Measurements from ENCODE around the gene FAM199X.

FAM199X gene

DNA sequence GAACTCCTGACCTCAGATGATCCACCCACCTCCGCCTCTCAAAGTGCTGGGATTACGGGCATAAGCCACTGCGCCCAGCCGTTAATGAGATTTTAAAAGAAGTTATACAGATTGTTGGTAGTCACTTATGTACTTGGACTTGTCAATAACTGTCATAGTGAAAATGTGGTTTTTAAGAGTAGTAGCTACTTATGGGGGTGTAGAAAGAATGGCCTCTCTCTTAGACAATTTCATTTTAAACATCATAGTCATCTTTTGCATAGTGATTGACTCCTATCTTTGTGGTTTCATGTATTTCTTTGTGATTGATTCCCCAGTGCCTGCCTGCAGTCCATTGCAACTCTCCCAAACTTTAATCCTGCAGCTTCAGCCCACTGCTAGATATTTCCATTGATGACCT is 17.4 kb downstream of the FAM199X start:
- no peak overlapping the region for H3K4me3 ChIP-seq (ENCODE audit: low read length)
- DNase-seq (ENCODE audit: low read depth), result no peak
- TF ChIP-seq, protein P1, sequence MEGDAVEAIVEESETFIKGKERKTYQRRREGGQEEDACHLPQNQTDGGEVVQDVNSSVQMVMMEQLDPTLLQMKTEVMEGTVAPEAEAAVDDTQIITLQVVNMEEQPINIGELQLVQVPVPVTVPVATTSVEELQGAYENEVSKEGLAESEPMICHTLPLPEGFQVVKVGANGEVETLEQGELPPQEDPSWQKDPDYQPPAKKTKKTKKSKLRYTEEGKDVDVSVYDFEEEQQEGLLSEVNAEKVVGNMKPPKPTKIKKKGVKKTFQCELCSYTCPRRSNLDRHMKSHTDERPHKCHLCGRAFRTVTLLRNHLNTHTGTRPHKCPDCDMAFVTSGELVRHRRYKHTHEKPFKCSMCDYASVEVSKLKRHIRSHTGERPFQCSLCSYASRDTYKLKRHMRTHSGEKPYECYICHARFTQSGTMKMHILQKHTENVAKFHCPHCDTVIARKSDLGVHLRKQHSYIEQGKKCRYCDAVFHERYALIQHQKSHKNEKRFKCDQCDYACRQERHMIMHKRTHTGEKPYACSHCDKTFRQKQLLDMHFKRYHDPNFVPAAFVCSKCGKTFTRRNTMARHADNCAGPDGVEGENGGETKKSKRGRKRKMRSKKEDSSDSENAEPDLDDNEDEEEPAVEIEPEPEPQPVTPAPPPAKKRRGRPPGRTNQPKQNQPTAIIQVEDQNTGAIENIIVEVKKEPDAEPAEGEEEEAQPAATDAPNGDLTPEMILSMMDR (conservative IDR thresholded peaks at IDR 0.05; ENCODE audit: low read depth, low read length), result no peak

DNA sequence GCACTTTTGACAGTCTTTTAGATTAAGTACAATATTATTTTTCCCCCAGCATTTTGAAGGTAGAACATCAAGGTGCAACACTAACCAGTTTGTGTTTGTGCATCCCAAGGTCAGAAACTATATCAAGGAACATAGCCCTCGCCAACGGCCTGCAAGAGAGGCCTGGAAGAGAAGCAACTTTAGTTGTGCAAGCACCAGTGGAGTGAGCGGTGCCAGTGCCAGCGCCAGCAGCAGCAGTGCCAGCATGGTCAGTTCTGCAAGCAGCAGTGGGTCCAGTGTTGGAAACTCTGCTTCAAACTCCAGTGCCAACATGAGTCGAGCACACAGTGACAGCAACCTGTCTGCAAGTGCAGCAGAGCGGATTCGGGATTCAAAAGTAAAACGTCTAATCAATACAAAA is 21.7 kb downstream of the FAM199X start:
- H3K4me3 ChIP-seq (ENCODE audit: low read length), result no peak overlapping the region
- no peak for DNase-seq (ENCODE audit: low read depth)
- TF ChIP-seq, protein P1 (conservative IDR thresholded peaks at IDR 0.05; ENCODE audit: low read depth, low read length), result no peak

DNA sequence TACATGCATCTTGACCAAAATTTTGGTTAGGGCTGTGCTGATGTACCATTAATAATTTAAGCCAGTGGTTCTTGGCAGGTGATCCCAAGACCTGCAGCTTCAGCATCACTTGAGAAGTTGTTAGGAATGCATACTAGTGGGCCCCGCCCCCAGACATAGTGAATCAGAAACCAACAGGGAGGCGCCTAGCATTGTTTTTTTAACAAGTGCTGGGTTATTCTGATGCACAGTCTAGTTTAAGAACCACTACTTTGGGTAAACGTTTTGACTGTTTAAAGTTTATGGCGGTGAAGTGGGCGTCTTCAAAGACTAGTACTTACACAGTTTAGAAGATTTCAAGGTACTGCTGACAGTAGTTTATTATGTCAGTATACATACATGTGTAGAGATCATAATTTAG is 23.6 kb downstream of the FAM199X start:
- TF ChIP-seq, protein P1 (conservative IDR thresholded peaks at IDR 0.05; ENCODE audit: low read depth, low read length), result no peak

DNA sequence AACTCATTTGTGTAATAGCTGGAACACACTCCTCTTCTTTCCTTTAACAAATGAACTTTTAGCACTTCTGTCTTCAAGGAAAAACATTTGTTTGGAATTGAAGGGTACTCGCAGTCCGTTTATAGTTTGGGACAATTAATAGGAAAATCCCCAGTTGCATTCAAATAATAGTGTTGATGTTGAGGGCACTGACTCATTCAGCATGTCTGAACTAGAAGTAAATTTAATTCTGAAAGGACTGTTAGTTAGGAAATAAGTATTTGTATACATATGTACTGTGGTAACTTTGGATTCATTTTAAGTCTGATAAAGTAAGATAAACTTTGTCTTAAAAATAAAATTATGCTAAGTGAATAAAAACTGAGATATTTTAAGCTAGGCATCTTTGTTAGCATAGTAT is 27.2 kb downstream of the FAM199X start:
- TF ChIP-seq, protein P1 (conservative IDR thresholded peaks at IDR 0.05; ENCODE audit: low read depth, low read length), result no peak
- H3K4me3 ChIP-seq (ENCODE audit: low read length), result no peak overlapping the region
- DNase-seq (ENCODE audit: low read depth), result no peak

More for the DNA sequence above, 23.6 kb downstream of the FAM199X start:
- no peak overlapping the region for H3K4me3 ChIP-seq (ENCODE audit: low read length)
- no peak for DNase-seq (ENCODE audit: low read depth)

DNA sequence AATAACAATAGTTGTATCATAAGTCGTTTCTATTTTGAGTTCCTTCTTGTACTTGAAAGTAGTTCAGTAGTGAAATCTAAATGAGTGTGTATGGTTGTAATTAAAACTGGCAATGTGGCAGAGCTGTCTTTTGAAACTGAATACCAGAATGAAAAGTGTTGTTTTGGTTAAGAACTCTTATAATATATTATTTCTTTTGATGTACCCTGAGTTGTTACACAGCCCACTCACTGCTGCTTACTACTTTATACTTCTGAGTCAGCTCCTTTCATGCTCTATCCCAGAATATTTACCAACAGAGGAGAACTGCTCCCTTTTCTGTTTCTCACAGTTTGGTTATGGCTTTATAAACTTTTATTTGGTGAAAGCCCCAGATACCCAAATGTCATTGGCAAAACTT is 28.8 kb downstream of the FAM199X start:
- TF ChIP-seq, protein P1 (conservative IDR thresholded peaks at IDR 0.05; ENCODE audit: low read depth, low read length), result no peak
- DNase-seq (ENCODE audit: low read depth), result no peak
- no peak overlapping the region for H3K4me3 ChIP-seq (ENCODE audit: low read length)

DNA sequence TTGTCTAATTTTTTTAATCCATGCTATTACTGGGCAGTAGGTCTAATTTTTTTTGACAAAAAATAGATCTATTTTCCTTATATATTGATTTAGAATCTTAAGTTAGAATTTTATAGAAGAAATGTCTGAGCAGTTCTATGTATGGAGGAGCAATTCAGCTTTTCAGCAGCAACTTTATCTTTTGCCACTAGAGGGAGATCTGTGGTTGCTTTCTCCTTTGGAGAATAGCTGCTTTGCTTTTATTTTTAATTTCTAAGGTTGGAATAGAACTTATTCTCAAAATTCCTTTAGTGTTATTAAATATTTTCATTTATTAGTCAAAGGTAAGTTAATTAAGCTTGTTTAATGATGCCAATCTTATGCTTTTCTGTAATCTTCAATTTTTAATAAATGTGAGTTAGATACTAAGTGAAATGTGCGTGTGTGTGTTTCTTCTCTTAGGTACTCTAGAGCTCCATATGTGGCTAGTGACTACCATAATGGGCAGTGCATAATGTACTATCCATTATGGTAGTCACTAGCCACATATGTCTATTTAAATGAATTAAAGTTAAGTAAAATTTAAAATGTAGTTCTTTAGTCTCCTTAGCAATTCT is 29.3 kb downstream of the FAM199X start:
- DNase-seq (ENCODE audit: low read depth), result no peak
- TF ChIP-seq, protein P1 (conservative IDR thresholded peaks at IDR 0.05; ENCODE audit: low read depth, low read length), result peak; percentile 85
- no peak overlapping the region for H3K4me3 ChIP-seq (ENCODE audit: low read length)

DNA sequence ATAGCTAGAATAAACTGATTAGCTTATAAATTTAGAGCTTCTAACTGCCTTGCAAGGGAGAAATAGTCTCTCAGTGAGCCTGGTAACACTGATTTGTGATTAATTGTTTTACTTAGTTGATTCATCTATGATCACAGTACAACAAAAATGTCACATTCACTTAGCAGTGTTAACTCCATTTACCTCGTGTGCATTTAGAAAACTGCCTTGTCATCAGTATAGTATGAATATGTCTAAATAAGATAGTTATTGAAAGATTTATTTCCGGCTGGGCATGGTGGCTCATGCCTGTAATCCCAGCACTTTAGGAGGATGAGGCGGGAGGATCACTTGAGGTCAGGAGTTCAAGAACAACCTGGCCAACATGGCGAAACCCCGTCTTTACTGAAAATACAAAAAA is 39.3 kb downstream of the FAM199X start:
- no peak for DNase-seq (ENCODE audit: low read depth)
- TF ChIP-seq, protein P1 (conservative IDR thresholded peaks at IDR 0.05; ENCODE audit: low read depth, low read length), result no peak
- no peak overlapping the region for H3K4me3 ChIP-seq (ENCODE audit: low read length)
